PC-3 (cell line): ENCODE data around the gene FAM234A.

Experiments used
- CTCF ChIP-seq: fragments of 300-600 bp; sonication (generic); conservative IDR thresholded peaks from 2 replicates; pipeline ENCODE4 v1.5.1; 2017; ENCODE audit warnings: antibody characterized with exemption, low read depth, mild to moderate bottlenecking, low read length
- EZH2 ChIP-seq: fragments of 300-600 bp; sonication (generic); IDR thresholded peaks from one replicate; pipeline ENCODE4 v1.6.1; 2017; ENCODE audit warnings: antibody characterized with exemption, mild to moderate bottlenecking, low read length; ENCODE audit not compliant: unreplicated experiment

DNA sequence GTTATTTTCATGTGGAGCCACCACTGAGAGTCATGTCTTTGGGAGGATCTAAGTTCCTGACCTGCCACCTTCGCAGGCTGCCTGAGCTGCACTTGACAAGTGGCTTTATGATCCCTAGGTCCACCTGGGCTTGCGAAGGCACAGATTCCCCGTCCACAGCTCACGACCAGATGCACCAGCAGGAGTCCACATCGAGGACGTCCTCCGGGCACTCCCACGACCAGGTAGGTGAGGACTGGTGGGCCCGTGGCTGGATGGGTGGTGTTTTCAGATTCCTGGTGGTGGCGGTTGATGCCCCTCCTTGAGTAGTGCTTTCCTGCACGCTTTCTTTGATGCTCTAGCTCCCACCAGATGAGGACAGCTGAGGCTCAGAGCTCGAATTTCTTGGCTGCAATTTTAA, 14.8 kb downstream of the FAM234A start:
- TF ChIP-seq CTCF (no peak), EZH2 (no peak)
